HCT116 (cell line): Measurements from ENCODE around the gene LAP3. TPM values are rescaled to one million over a fixed set of nuclear protein-coding genes. Genes with fewer than 3 reads are reported as not detected.

ENCODE experiments used
- ATAC-seq: fragments of 200-7000 bp; cut with Tn5 transposase; 2 replicates; pipeline ENCODE4 v1.9.1; 2020; ENCODE audit warnings: mild to moderate bottlenecking, moderate library complexity
- BruUV-seq: library from RNA; stranded (reverse); fragments of 400-500 nt; replicated peaks from 2 replicates; lab custom pipeline; 2021; lab: Mats Ljungman, UMichigan
- CTCF ChIA-PET: fragments of 300-600 bp; sonication (Branson Sonifier 250); formaldehyde crosslinking; loops from one replicate; lab custom pipeline; 2021; ENCODE audit warnings: antibody characterized with exemption; lab: Charles Lee
- POLR2A ChIA-PET: fragments of 300-600, 350-600 bp; sonication (Branson Sonifier 250); formaldehyde crosslinking; loops from one replicate; lab custom pipeline; 2021; ENCODE audit warnings: antibody characterized with exemption; lab: Charles Lee
- RAD21 ChIA-PET, 2 experiments: fragments of 300-600 bp; sonication (Branson Sonifier 250); formaldehyde crosslinking; loops; one replicate each; lab custom pipeline; 2023; ENCODE audit warnings: low total read pairs in 2 of 2; ENCODE audit not compliant: uncharacterized antibody in 2 of 2, unreplicated experiment in 2 of 2, low non-redundant PET in 1 of 2; lab: Charles Lee
- DNase-seq: peaks from one replicate; pipeline ENCODE4 v3.0.0-alpha.2; 2010; ENCODE audit warnings: low read depth, low spot score
- H2AFZ ChIP-seq: fragments of 200-600 bp; shearing (Covaris generic), sonication (generic); 2 replicates; pipeline ENCODE4 v1.6.1; 2017; ENCODE audit warnings: low read depth, mixed run types, mixed read lengths, antibody characterized with exemption, low read length; ENCODE audit not compliant: poor library complexity, severe bottlenecking
- H3K27ac ChIP-seq: 2 replicates; pipeline ENCODE4 v1.5.1; 2012; ENCODE audit warnings: low read depth, low read length
- H3K27me3 ChIP-seq: fragments of 200-600 bp; sonication (generic); 2 replicates; pipeline ENCODE4 v1.6.1; 2016; ENCODE audit warnings: mixed run types, low read length, mixed read lengths; ENCODE audit not compliant: insufficient read depth
- H3K36me3 ChIP-seq, 2 experiments: fragments of 200-500 bp in 1 of 2; fragments of 200-600 bp in 1 of 2; sonication (Bioruptor generic) in 1 of 2; sonication (generic) in 1 of 2; 2 replicates each; pipeline versions ENCODE4 v1.5.1 to v1.6.1; 2014 to 2016; ENCODE audit warnings: low read length in 2 of 2, inconsistent platforms in 1 of 2, mixed read lengths in 1 of 2, mixed run types in 1 of 2; ENCODE audit not compliant: insufficient read depth in 2 of 2, control insufficient read depth in 1 of 2
- H3K4me1 ChIP-seq, 2 experiments: fragments of 200-600 bp in 1 of 2; sonication (generic) in 1 of 2; 2 replicates each; pipeline versions ENCODE4 v1.5.1 to v1.6.1; 2012 to 2017; ENCODE audit warnings: low read length in 2 of 2, inconsistent platforms in 1 of 2, mild to moderate bottlenecking in 1 of 2, mixed read lengths in 1 of 2, mixed run types in 1 of 2, moderate library complexity in 1 of 2; ENCODE audit not compliant: insufficient read depth in 2 of 2, control insufficient read depth in 1 of 2
- H3K4me2 ChIP-seq: fragments of 200-600 bp; sonication (generic); 2 replicates; pipeline ENCODE4 v1.6.1; 2017; ENCODE audit warnings: mixed run types, low read length, mixed read lengths
- H3K4me3 ChIP-seq, 2 experiments: fragments of 200-600 bp in 1 of 2; sonication (generic) in 1 of 2; replicated peaks in 1 of 2; 2 replicates each; pipeline ENCODE4 v1.5.1; 2011 to 2016; ENCODE audit warnings: low read length in 2 of 2, control low read depth in 1 of 2, low read depth in 1 of 2, mild to moderate bottlenecking in 1 of 2, mixed read lengths in 1 of 2, mixed run types in 1 of 2
- H3K79me2 ChIP-seq: fragments of 200-600 bp; sonication (generic); 2 replicates; pipeline ENCODE4 v1.6.1; 2017; ENCODE audit warnings: mild to moderate bottlenecking, mixed run types, low read length, moderate library complexity, mixed read lengths; ENCODE audit not compliant: insufficient read depth
- H3K9ac ChIP-seq: fragments of 200-600 bp; sonication (generic); 2 replicates; pipeline ENCODE4 v1.6.1; 2016; ENCODE audit warnings: low read length, mixed read lengths
- H3K9me2 ChIP-seq: fragments of 200-600 bp; sonication (generic), shearing (Covaris generic); 2 replicates; pipeline ENCODE4 v1.6.1; 2017; ENCODE audit warnings: mixed run types, mild to moderate bottlenecking, moderate library complexity; ENCODE audit not compliant: insufficient read depth
- H3K9me3 ChIP-seq, 2 experiments: fragments of 200-500 bp in 1 of 2; fragments of 200-600 bp in 1 of 2; sonication (Bioruptor generic) in 1 of 2; sonication (generic) in 1 of 2; 2 replicates each; pipeline ENCODE4 v1.6.1; 2014 to 2017; ENCODE audit warnings: low read length in 2 of 2, mixed read lengths in 2 of 2, inconsistent platforms in 1 of 2, low read depth in 1 of 2, mild to moderate bottlenecking in 1 of 2, mixed run types in 1 of 2, moderate library complexity in 1 of 2; ENCODE audit not compliant: control insufficient read depth in 1 of 2, insufficient read depth in 1 of 2
- H4K20me1 ChIP-seq: fragments of 200-600 bp; sonication (generic), shearing (Covaris generic); 2 replicates; pipeline ENCODE4 v1.6.1; 2017; ENCODE audit warnings: mixed run types, mild to moderate bottlenecking, moderate library complexity; ENCODE audit not compliant: insufficient read depth
- CEBPB ChIP-seq: IDR thresholded peaks from 2 replicates; pipeline ENCODE4 v1.6.1; 2012; ENCODE audit warnings: low read depth
- ELF1 ChIP-seq: IDR thresholded peaks from 2 replicates; pipeline ENCODE4 v1.6.1; 2012; ENCODE audit warnings: low read depth, borderline replicate concordance
- EZH2 ChIP-seq: fragments of 200-600 bp; sonication (generic); IDR thresholded peaks from 2 replicates; pipeline ENCODE4 v1.6.1; 2017; ENCODE audit warnings: antibody characterized with exemption, mixed run types
- EZH2phosphoT487 ChIP-seq: fragments of 200-600 bp; IDR thresholded peaks from 2 replicates; pipeline ENCODE4 v1.6.1; 2018; ENCODE audit warnings: antibody characterized with exemption, borderline replicate concordance
- FOSL1 ChIP-seq: IDR thresholded peaks from 2 replicates; pipeline ENCODE4 v1.6.1; 2012; ENCODE audit warnings: low read depth
- JUND ChIP-seq: IDR thresholded peaks from 2 replicates; pipeline ENCODE4 v1.6.1; 2012
- POLR2AphosphoS5 ChIP-seq: IDR thresholded peaks from 2 replicates; pipeline ENCODE4 v1.6.1; 2011; ENCODE audit warnings: mild to moderate bottlenecking, low read depth, low read length, moderate library complexity
- SIN3A ChIP-seq: IDR thresholded peaks from 2 replicates; pipeline ENCODE4 v1.6.1; 2012; ENCODE audit warnings: low read depth
- SP1 ChIP-seq: IDR thresholded peaks from 2 replicates; pipeline ENCODE4 v1.6.1; 2012; ENCODE audit warnings: low read depth
- SRF ChIP-seq: IDR thresholded peaks from 2 replicates; pipeline ENCODE4 v1.6.1; 2012; ENCODE audit warnings: low read depth
- YY1 ChIP-seq: IDR thresholded peaks from 2 replicates; pipeline ENCODE4 v1.6.1; 2011; ENCODE audit warnings: low read length, low read depth, moderate library complexity, mild to moderate bottlenecking; ENCODE audit not compliant: insufficient replicate concordance; ENCODE audit errors: extremely low read depth
- ZNF274 ChIP-seq: fragments of 200-500 bp; sonication (Bioruptor generic); IDR thresholded peaks from 2 replicates; pipeline ENCODE4 v1.6.1; 2014; ENCODE audit warnings: mild to moderate bottlenecking, low read depth, low read length, inconsistent platforms
- intact Hi-C: fragments of 100-400 bp; cut with micrococcal nuclease; formaldehyde crosslinking; loops from 2 replicates; pipeline ENCODE4 v1.10.0; 2022
- total RNA-seq: library from RNA; stranded (reverse); gene quantifications from one replicate; pipeline ENCODE4 v1.2.1, GENCODE V29; 2021; ENCODE audit not compliant: unreplicated experiment
- TF ChIP-seq, protein P1 (sequence below), 3 experiments: fragments of 200-600 bp in 1 of 3; sonication (generic) in 1 of 3; IDR thresholded peaks in 2 of 3; conservative IDR thresholded peaks in 1 of 3; 2 replicates each; pipeline ENCODE4 v1.5.1; 2012 to 2017; ENCODE audit warnings: low read depth in 2 of 3, low read length in 2 of 3, antibody characterized with exemption in 1 of 3, borderline replicate concordance in 1 of 3, control low read depth in 1 of 3, mild to moderate bottlenecking in 1 of 3, mixed read lengths in 1 of 3, mixed run types in 1 of 3, moderate library complexity in 1 of 3; ENCODE audit not compliant: insufficient read depth in 1 of 3
- TF ChIP-seq, protein P2 (sequence below): IDR thresholded peaks from 2 replicates; pipeline ENCODE4 v1.6.1; 2012
- TF ChIP-seq, protein P3 (sequence below): IDR thresholded peaks from 2 replicates; pipeline ENCODE4 v1.6.1; 2012; ENCODE audit warnings: low read depth

Gene LAP3
- total RNA-seq, 1 experiment from 2014 or later: 59.9 TPM

DNA sequence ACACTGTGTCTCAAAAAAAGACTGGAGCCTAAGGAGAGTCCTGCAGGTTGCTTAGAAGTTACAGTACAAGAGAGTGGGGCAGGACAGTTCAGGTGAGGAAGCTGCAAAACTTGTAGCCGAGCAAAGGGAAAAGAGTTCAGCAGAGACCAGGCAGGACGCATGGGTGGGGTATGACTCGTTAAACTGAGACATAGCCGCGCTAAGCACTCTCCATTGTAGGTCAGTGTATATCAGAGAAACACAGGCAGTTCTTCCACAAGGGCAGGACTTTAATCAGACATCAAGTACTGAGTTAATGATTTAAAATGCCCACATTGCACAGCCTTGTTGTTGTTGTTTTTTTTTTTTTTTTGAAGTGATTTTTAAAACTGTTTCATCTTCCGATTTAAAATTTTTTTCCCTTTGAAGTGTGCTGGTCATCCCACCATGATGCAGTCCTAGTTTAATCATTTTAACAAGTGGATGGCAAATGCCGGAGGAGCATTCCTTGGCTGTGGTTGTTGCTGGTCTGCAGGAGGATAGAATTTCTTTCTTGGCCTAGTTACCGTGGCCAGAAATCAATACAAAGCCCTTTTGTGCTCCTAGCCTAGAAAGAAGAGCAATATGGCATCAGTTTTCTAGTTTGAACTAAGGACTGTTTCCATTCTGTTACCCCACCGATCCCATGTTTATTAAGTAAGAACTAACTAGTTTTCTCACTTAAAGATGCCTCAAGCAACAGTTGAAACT, 10.3 kb downstream of the LAP3 start:
- no peak overlapping the region for H3K9ac ChIP-seq
- no peak overlapping the region for H2AFZ ChIP-seq
- POLR2A ChIA-PET: no interaction called here
- RAD21 ChIA-PET: no interaction called here
- H3K4me2 ChIP-seq: no peak overlapping the region
- DNase-seq: no peak
- no peak overlapping the region for H3K4me3 ChIP-seq
- no peaks in the 10 kb centered on the region for H3K4me1 ChIP-seq
- no peak overlapping the region for H3K27ac ChIP-seq
- H3K36me3 ChIP-seq: peaks cover 17 to 58% of the 10 kb centered on the region in 2 experiments; a peak in 3 of 4 replicates
- no peak for TF ChIP-seq FOSL1
- TF ChIP-seq, protein P1, sequence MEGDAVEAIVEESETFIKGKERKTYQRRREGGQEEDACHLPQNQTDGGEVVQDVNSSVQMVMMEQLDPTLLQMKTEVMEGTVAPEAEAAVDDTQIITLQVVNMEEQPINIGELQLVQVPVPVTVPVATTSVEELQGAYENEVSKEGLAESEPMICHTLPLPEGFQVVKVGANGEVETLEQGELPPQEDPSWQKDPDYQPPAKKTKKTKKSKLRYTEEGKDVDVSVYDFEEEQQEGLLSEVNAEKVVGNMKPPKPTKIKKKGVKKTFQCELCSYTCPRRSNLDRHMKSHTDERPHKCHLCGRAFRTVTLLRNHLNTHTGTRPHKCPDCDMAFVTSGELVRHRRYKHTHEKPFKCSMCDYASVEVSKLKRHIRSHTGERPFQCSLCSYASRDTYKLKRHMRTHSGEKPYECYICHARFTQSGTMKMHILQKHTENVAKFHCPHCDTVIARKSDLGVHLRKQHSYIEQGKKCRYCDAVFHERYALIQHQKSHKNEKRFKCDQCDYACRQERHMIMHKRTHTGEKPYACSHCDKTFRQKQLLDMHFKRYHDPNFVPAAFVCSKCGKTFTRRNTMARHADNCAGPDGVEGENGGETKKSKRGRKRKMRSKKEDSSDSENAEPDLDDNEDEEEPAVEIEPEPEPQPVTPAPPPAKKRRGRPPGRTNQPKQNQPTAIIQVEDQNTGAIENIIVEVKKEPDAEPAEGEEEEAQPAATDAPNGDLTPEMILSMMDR (IDR thresholded peaks at IDR 0.05 in 2 of 3, conservative IDR thresholded peaks at IDR 0.05 in 1 of 3; ENCODE audit: borderline replicate concordance in 1 of 3, insufficient read depth in 1 of 3, low read depth in 2 of 3, low read length in 2 of 3): no peak
- TF ChIP-seq SP1: no peak
- no peak for TF ChIP-seq EZH2
- TF ChIP-seq CEBPB: no peak
- TF ChIP-seq POLR2AphosphoS5: no peak
- TF ChIP-seq, all 23 proteins: peak for 0
- CTCF ChIA-PET: no interaction called here
- no peaks in the 10 kb centered on the region for H3K9me2 ChIP-seq
- no peaks in the 10 kb centered on the region; the same call in 1 of the 2 replicates for H3K79me2 ChIP-seq
- H4K20me1 ChIP-seq: no peaks in the 10 kb centered on the region
- no peak for ATAC-seq
- intact Hi-C loops: no loop called here
- H3K27me3 ChIP-seq: no peaks in the 10 kb centered on the region
- no peaks in the 10 kb centered on the region for H3K9me3 ChIP-seq
- BruUV-seq: no TSS peak

DNA sequence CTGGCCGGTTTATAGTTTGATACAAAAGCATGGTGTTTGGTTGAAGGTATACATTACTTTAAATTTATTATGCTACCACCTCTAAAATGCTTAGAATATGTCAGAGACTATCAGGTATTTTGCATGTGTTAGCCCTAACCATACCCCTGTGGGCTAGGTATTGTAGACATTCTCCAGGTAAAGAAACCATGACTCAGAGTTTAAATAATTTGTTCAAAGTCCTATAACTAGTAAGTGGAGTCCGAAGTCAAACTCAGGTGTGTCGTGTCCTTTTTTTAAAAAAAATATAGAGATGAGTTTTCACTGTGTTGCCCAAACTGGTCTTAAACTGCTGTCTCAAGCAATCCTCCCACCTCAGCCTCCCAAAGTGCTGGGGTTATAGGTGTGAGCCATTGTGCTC, 12.4 kb downstream of the LAP3 start:
- ChIA-PET POLR2A (no interaction called here), RAD21 (no interaction called here), CTCF (no interaction called here)
- H3K9ac ChIP-seq: no peak overlapping the region
- no peak overlapping the region for H3K27ac ChIP-seq
- H3K4me3 ChIP-seq: no peak overlapping the region
- BruUV-seq: no TSS peak
- no peak overlapping the region for H3K4me2 ChIP-seq
- no peak for ATAC-seq
- H3K36me3 ChIP-seq: peaks cover 7 to 44% of the 10 kb centered on the region in 2 experiments; a peak in 2 of 4 replicates
- H3K79me2 ChIP-seq: no peaks in the 10 kb centered on the region; the same call in 1 of the 2 replicates
- no peaks in the 10 kb centered on the region for H3K9me3 ChIP-seq
- no peaks in the 10 kb centered on the region for H4K20me1 ChIP-seq
- no peaks in the 10 kb centered on the region for H3K4me1 ChIP-seq
- no peaks in the 10 kb centered on the region for H3K27me3 ChIP-seq
- H2AFZ ChIP-seq: no peak overlapping the region
- intact Hi-C loops: no loop called here
- no peaks in the 10 kb centered on the region for H3K9me2 ChIP-seq
- no peak for DNase-seq
- TF ChIP-seq, protein P2, sequence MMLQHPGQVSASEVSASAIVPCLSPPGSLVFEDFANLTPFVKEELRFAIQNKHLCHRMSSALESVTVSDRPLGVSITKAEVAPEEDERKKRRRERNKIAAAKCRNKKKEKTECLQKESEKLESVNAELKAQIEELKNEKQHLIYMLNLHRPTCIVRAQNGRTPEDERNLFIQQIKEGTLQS: no peak
- TF ChIP-seq EZH2 (no peak), SRF (no peak), SP1 (no peak), ZNF274 (no peak), POLR2AphosphoS5 (no peak), YY1 (no peak), JUND (no peak), SIN3A (no peak), ELF1 (no peak), EZH2phosphoT487 (no peak)
- TF ChIP-seq, protein P3, sequence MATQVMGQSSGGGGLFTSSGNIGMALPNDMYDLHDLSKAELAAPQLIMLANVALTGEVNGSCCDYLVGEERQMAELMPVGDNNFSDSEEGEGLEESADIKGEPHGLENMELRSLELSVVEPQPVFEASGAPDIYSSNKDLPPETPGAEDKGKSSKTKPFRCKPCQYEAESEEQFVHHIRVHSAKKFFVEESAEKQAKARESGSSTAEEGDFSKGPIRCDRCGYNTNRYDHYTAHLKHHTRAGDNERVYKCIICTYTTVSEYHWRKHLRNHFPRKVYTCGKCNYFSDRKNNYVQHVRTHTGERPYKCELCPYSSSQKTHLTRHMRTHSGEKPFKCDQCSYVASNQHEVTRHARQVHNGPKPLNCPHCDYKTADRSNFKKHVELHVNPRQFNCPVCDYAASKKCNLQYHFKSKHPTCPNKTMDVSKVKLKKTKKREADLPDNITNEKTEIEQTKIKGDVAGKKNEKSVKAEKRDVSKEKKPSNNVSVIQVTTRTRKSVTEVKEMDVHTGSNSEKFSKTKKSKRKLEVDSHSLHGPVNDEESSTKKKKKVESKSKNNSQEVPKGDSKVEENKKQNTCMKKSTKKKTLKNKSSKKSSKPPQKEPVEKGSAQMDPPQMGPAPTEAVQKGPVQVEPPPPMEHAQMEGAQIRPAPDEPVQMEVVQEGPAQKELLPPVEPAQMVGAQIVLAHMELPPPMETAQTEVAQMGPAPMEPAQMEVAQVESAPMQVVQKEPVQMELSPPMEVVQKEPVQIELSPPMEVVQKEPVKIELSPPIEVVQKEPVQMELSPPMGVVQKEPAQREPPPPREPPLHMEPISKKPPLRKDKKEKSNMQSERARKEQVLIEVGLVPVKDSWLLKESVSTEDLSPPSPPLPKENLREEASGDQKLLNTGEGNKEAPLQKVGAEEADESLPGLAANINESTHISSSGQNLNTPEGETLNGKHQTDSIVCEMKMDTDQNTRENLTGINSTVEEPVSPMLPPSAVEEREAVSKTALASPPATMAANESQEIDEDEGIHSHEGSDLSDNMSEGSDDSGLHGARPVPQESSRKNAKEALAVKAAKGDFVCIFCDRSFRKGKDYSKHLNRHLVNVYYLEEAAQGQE: no peak
